Activated gamma-delta T cell treated with anti-CD3 and anti-CD28 coated beads, Interleukin-2, amount 50 U/mL, for 16 hours (primary cell): ENCODE results near the gene UVRAG.

Experiments used
- DNase-seq: peaks from one replicate; pipeline ENCODE4 v3.0.0-alpha.2; 2020; ENCODE audit warnings: low read depth

UVRAG gene

DNA sequence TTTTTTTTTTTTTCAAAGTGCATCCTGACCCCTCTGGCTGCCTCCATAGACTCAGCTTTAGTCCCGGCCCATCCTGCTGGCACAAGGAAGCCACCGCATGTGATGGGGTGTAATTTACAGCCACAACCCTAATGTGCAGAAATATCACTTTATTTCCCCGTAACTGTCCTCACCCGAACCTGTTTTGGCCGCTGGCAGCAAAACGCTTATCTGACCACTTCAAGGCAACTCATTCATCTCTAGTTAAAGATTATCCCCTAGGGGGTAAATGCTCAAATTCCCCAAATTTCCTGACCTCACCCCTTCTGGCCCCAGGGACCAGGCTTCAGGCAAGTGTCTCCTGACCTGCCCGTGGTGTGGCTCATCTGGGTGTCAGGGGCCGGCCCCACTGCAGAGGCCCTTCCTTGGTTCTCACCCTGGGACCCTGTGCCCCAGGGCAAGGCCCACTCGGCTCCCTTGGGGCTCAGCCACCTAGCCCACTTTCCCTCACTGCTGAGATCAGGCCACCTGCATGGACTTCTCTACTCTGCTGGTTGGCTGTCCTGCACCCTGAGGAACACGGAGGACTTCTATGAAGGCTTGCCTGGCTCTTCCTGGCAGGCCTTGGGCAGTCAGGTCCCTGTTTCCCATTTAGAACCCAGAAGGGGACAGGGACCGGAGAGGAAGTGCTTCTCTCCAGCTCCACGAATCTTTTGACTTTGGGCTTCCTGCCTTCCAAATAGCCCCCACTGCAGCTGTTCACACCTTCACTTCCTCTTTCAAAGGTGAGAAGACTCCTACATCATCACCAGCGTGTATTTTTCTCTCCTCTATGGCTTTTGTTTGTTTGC lies 337.9 kb downstream of the UVRAG start:
- DNase-seq: no peak

DNA sequence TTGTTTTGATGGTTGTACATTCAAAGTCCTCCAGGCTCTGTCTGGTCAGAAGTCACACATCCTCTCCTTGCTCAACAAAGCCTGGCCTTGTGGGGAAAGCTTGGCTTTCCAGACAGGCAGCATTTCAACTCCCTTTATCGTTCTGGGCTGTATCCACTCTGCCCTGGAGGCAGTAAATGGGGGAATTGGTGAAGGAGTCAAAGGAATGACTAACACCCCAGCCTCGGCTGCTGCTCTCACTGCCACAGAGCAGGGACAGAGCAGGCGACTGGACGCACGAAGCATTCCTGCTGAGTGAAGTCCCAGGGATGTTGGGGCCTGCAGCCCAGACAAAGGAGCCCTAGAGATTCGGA lies 338.5 kb downstream of the UVRAG start:
- no peak for DNase-seq

GRCh38 chr11:76155500-76156227 lies 340.7 kb downstream of the UVRAG start:
- DNase-seq: no peak

GRCh38 chr11:76156971-76157427 lies 342.0 kb downstream of the UVRAG start:
- no peak for DNase-seq

- DNase-seq: no peak
These were observed 342.9 kb downstream of the UVRAG start for GRCh38 chr11:76157891-76158290.

GRCh38 chr11:76158394-76159302 lies 343.6 kb downstream of the UVRAG start:
- no peak for DNase-seq

GRCh38 chr11:76159303-76159937 lies 344.4 kb downstream of the UVRAG start:
- DNase-seq: no peak

DNA sequence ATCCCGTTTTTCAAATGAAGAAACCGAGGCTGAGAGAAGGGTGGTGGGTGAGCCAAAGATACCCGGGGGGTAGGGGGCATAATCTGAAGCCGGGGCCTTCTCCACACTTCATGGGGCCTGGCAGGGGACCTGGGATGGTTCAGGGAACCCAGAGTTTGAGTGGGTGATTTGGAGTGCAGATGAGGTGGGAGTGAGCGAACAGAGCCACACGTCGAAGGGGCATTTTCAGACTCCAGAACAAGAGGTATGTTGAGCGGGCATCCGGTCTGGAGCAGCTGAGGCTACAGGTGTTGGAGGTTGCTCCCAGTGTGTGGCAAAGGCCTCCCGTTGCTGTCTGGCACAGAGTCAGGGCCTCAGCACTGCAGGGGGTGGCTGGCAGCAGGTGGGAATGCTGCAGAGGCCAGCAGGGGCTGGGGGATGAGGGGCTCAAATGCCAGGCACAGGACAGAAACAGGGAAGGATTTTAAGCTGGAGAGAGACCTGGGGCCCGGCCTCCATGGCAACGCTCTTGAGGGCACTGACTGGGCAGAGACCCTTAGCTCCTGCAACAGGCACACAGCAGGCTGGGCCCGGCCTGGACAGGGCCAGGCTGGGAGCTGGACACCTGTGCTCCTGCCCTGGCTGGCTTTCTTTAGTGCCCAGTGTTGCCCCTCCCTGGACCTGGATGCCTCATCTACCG lies 345.1 kb downstream of the UVRAG start:
- DNase-seq: no peak

GRCh38 chr11:76160856-76161255 lies 345.8 kb downstream of the UVRAG start:
- no peak for DNase-seq

- DNase-seq: no peak
These were observed 346.4 kb downstream of the UVRAG start for GRCh38 chr11:76161261-76161961.

DNA sequence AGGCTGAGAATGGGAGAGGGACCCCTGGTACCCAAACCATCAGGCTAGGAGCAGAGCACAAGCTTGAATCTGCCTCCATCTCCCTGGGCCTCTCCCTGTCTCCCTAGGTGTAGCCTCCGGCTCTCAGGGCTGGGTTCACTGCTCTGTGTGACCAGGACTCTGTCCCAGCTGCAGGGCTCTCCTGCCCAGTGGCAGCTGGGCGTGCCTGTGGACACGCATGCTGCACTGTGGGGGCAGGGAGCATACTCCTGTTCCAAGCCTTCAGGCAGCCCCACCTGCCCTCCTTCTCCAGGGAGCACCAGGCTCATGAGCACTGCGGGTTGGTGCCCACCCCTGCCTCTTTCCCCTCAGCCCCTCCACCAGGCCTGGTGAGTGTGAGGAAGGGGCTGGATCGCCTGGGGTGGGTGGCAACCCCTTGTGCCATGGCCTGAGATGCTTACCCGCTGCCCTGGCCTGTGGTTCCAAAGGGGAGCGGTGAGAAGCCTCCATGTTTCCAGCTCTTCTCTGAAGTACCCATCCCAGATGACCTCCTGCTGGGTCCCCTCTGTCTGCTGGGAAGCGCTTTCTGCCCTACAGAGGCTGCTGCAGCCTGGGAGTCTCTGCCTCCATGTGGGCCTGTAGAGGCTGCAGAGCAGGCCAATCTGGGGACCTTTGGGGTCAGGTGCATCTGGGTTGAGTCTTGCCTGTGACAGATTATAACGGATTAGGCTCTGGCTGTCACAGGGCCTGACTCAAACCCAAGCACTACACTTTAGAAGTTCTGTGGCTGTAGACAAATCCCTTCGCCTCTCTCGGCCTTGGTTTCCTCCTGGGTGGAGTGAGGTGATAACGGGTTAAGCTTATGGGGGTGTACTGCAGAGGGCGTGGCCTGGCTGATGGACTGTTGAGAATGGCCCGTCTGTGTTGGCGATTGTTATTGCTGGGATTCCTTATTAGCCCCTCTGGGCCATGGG lies 347.6 kb downstream of the UVRAG start:
- no peak for DNase-seq

DNA sequence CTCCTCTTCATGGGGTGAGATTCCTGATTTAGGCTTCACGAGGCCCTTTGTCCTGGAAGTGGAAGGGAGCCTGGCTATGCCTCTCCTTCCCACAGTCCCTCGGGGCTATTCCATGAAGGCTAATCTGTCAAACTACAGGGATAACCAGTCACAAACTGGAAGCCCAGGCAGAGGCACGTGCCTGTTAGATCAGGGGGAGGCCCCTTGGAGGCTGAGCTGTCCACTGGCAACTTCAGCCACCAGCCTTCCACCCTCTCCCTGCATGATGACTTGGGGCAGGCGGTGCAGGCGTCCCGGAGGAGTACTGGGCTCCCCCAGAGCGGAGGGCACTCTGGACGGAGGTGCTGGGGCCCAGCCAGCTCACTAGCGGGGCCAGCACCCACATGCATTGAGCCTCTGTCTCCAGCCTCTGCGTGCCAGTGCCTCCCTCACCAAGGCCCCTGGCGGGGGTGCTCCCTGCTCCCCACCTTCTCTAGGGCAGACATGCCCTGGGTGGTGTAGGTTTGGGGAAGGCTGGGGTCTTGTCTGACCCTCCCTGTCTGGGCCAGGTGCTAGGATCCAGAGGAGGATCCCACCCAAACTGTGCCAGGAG lies 348.4 kb downstream of the UVRAG start:
- DNase-seq: no peak

- no peak for DNase-seq
These were observed 349.1 kb downstream of the UVRAG start for GRCh38 chr11:76164081-76164480.

DNA sequence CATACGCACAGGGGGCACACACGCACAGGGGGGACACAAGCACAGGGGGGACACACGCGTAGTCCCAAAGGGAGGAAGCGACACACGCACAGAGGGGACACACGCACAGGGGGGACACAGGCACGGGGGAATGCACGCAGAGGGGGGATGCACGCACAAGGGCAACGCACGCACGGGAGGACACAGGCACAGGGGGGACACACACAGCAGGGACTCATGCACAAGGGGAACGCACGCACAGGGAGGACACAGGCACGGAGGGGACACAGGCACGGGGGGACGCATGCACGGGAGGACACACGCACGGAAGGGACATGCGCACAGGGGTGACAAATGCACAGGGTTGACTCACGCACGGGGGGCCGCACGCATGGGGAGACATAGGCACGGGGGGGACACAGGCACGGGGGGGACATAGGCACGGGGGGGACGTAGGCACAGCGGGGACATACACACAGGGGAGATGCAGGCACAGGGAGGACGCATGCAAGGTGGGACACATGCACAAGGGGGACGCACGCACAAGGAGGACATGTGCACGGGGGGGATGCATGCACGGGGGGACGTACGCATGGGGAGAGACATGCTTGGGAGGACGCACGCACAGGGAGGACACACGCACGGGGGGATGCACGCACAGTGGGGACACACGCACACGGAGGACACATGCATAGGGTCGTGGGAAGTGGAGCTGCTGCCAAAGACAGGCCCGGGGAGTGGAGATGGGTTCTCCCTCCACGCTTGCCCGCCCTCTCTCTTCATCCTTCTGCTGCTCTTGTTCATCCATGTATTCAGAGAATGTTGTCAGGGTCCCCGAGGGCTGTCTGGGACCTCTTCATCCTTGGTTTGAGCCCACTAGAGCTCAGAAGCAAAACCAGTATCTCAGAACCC lies 350.1 kb downstream of the UVRAG start:
- DNase-seq: no peak

GRCh38 chr11:76166314-76166713 lies 351.3 kb downstream of the UVRAG start:
- DNase-seq: no peak

DNA sequence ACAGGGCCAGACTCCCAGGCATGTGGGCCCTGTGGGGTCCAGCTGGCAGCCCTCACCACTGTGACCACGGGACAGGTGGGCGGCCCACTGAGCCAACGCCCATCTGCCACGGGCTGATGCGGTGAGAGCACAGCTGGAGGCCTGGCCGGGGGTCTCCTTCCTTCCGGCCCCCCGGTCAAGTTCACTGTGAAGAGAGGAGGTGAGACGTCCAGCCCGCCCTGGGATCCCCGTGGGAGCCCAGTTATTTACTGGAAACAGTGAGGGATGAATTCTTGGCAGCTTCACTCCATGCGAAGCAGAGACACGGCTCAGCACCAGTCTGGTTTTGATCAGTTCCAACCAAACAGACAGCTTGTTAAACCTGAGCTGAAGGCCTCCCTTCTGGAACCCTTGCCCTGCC lies 352.6 kb downstream of the UVRAG start:
- DNase-seq: no peak

- no peak for DNase-seq
These were observed 354.5 kb downstream of the UVRAG start for GRCh38 chr11:76169473-76169896.

DNA sequence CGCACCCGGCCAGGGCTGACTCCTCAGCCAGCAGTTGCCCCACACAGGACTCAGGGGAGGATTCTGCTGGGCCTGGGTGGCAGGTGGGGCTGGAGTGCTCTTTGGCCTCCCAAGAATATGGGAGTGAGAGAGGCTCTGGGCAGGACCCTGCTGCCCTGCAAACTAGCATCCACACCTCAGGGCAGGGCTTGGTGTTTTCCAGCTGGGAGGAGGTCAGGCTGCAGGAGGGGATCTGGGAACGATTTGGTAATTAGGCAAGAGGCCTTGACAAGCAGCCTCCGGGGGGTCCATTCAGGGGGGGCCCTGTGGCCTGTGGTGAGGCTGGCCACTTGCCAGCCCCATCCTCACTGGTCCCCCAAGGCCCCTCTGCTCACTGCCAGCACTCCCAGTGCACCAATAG lies 355.5 kb downstream of the UVRAG start:
- DNase-seq: no peak
